ENCODE measurements around the gene FMNL3. TPM values are rescaled to one million over a fixed set of nuclear protein-coding genes. Genes with fewer than 3 reads are reported as not detected.

Gene FMNL3
- total RNA-seq, 1 donor from 2014 or later = 11.9 TPM

GRCh38 chr12:49643135-49643534 lies 64.1 kb downstream of the FMNL3 start:
- no peak for DNase-seq (ENCODE audit: low spot score, unreplicated experiment)
- Mint-ChIP-seq H3K4me1 (ENCODE audit: low read depth) (peaks cover 3% of the 10 kb centered on the region), H3K27me3 (no peaks in the 10 kb centered on the region), H3K4me3 (ENCODE audit: low read depth) (no peak overlapping the region), H3K27ac (no peak overlapping the region), H3K36me3 (ENCODE audit: insufficient read depth) (peaks cover 14% of the 10 kb centered on the region), H3K9me3 (ENCODE audit: low read depth) (no peaks in the 10 kb centered on the region)
- TF ChIP-seq CTCF (IDR thresholded peaks at IDR 0.05; ENCODE audit: unreplicated experiment) = no peak

DNA sequence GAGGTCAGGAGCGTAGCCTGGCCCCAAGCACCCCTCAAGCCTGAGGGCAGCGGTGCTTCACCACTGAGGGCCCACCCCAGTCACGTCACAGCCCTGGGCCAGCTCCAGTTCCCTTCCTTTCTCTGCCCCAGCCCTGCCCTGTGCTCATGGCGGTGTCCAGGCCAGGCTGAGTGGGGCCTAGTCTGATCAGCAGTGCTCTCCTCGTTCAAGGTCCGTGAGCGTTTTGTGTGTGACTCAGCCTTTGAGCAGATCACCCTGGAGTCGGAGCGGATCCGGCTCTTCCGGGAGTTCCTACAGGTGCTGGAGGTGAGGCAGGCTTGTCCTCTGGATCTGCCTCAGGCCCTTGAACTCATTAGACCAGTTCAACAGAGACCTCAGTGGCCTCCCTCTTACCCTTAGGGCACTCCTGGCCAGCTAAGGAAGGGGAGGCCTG lies 64.8 kb downstream of the FMNL3 start:
- H3K36me3 Mint-ChIP-seq (ENCODE audit: insufficient read depth) = peaks cover 14% of the 10 kb centered on the region
- no peaks in the 10 kb centered on the region for H3K9me3 Mint-ChIP-seq (ENCODE audit: low read depth)
- H3K4me3 Mint-ChIP-seq (ENCODE audit: low read depth) = no peak overlapping the region
- H3K4me1 Mint-ChIP-seq (ENCODE audit: low read depth) = peaks cover 3% of the 10 kb centered on the region
- no peak overlapping the region for H3K27ac Mint-ChIP-seq
- no peaks in the 10 kb centered on the region for H3K27me3 Mint-ChIP-seq
- no peak for TF ChIP-seq CTCF (IDR thresholded peaks at IDR 0.05; ENCODE audit: unreplicated experiment)
- DNase-seq (ENCODE audit: low spot score, unreplicated experiment) = no peak

GRCh38 chr12:49641748-49642369 lies 65.3 kb downstream of the FMNL3 start:
- Mint-ChIP-seq H3K27me3 (no peaks in the 10 kb centered on the region), H3K4me3 (ENCODE audit: low read depth) (no peak overlapping the region), H3K36me3 (ENCODE audit: insufficient read depth) (peaks cover 14% of the 10 kb centered on the region), H3K4me1 (ENCODE audit: low read depth) (peaks cover 3% of the 10 kb centered on the region), H3K27ac (no peak overlapping the region), H3K9me3 (ENCODE audit: low read depth) (no peaks in the 10 kb centered on the region)
- TF ChIP-seq CTCF (IDR thresholded peaks at IDR 0.05; ENCODE audit: unreplicated experiment) = no peak
- DNase-seq (ENCODE audit: low spot score, unreplicated experiment) = no peak

GRCh38 chr12:49636979-49637755 lies 70.0 kb downstream of the FMNL3 start:
- Mint-ChIP-seq H3K36me3 (ENCODE audit: insufficient read depth) (peaks cover 8% of the 10 kb centered on the region), H3K4me3 (ENCODE audit: low read depth) (no peak overlapping the region)

More at GRCh38 chr12:49636979-49637755, 70.0 kb downstream of the FMNL3 start:
- Mint-ChIP-seq H3K27me3 (no peaks in the 10 kb centered on the region), H3K9me3 (ENCODE audit: low read depth) (no peaks in the 10 kb centered on the region), H3K27ac (peak overlapping the region; percentile 8), H3K4me1 (ENCODE audit: low read depth) (no peaks in the 10 kb centered on the region)
- DNase-seq (ENCODE audit: low spot score, unreplicated experiment) = no peak
- peak; percentile 59 for TF ChIP-seq CTCF (IDR thresholded peaks at IDR 0.05; ENCODE audit: unreplicated experiment)

Data from progenitor cell of endocrine pancreas (in vitro differentiated cells).